Left ventricle myocardium superior (tissue), 1 donor: Measurements from ENCODE around the gene CTBP2. TPM values are rescaled to one million over a fixed set of nuclear protein-coding genes. Genes with fewer than 3 reads are reported as not detected.
"Not testable (repeated sequence)": the region's sequence is repeated elsewhere in the genome, so short reads cannot be mapped to it uniquely, and the experiment has no call there.

Source experiments
- ATAC-seq: fragments of 200-7000 bp; cut with Tn5 transposase; one replicate; pipeline ENCODE4 v1.9.1; 2020; ENCODE audit warnings: mild to moderate bottlenecking, moderate library complexity
- DNase-seq: peaks from one replicate; pipeline ENCODE4 v3.0.0-alpha.2; 2020
- intact Hi-C: fragments of 100-400 bp; cut with micrococcal nuclease; formaldehyde crosslinking; loops from one replicate; pipeline ENCODE4 v1.11.0; 2022
- total RNA-seq: library from RNA; stranded (reverse); fragmentation: NEBNext Ultra II Directional; extraction: Animal tissue kit (Norgen Biotek cat#: 25700); gene quantifications from one replicate; pipeline ENCODE4 v1.2.1, GENCODE V29; 2021
- donor health status: DM: no; HTN: yes; CAD: no; lungs with severe emphysema.

Gene CTBP2
- total RNA-seq, 1 donor from 2014 or later, result 29.3 TPM

GRCh38 chr10:124990671-124991625 is 169.4 kb downstream of the CTBP2 start:
- ATAC-seq, result no peak
- DNase-seq, result no peak
- intact Hi-C loops, result loop anchor here (10.0 kb wide), 1 partner anchor 74 kb away; no protein-coding TSS in a partner anchor

DNA sequence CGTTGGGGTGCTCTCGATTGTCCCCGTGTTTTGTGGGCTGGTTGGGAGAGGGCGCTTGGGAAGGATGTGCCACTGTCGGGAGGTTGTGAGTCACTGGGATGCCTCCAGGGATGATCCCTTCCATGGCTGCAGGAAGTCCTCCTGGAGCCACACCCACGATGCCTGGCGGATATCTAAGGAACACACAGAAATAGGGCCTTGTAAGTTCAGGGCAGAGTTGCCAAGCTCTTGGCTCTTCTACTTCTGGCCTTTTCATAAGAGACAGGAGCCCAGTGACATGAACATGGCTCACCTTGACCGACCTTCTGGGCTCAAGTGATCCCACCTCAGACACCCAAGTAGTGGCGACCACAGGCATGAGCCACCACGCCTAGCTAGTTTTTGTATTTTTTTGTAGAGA is 170.8 kb downstream of the CTBP2 start:
- intact Hi-C loops, result no loop called here
- ATAC-seq (peak; percentile 6), DNase-seq (no peak)

DNA sequence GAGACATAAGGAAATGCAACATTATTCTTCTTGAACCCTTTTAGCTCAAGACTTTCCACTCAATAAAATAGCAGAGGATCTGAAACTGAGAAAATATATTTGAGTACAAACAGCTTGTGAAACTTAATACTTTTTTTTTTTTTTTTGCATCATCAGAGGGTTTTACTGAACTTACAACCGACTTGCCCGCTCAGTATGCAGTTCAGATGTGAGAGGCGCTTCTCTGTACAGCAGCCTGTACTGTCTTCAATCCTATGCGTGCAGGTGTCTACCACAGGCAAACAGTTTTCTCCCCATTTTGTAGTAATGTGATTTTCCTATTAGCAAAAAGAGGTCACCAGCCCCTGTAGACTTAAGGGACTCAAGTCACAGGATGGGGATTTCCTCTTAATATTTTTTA is 171.6 kb downstream of the CTBP2 start:
- DNase-seq, intact Hi-C loops, ATAC-seq: not testable (repeated sequence)

DNA sequence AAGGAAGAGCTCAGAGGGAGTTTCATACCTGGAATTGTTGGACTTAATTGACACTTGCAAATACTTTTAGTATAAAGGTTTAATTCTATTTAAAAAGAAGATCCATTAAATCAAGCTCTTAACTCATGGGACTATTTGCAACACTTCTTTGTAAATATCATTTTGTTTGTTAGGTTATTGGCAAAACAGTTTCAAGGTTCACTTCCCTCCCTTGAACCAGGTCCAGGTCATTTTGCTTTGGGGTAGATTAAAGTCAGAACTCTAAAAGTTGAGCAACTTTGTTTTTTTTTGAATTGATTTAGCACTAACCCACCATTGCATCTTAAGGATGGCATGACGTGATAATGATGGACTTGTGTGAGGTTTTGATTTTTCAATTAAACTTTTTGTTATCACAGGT is 172.6 kb downstream of the CTBP2 start:
- intact Hi-C loops, result no loop called here
- DNase-seq (no peak), ATAC-seq (no peak)

- DNase-seq (no peak), ATAC-seq (no peak)
- intact Hi-C loops, result no loop called here
Measured at GRCh38 chr10:124985162-124985561, 175.2 kb downstream of the CTBP2 start.

- intact Hi-C loops, result no loop called here
- no peak for ATAC-seq
- no peak for DNase-seq
Measured at GRCh38 chr10:124984376-124984775, 176.0 kb downstream of the CTBP2 start.

DNA sequence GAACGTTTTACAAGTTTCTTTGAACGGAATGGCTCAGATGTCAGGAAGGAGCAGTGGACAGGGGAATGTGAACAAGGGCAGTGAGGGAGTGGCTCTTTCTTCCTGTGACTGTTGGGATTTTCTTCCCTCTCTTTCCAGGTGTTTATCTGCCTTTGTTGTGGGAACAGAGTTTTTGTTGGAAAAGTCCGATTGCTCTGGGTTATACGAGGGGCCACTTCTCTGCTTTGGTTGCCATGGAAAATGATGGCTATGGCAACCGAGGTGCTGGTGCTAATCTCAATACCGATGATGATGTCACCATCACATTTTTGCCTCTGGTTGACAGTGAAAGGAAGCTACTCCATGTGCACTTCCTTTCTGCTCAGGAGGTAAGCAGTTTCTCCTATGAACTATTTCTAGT is 177.0 kb downstream of the CTBP2 start:
- no peak for ATAC-seq
- intact Hi-C loops, result no loop called here
- no peak for DNase-seq

GRCh38 chr10:124978376-124978725 is 182.0 kb downstream of the CTBP2 start:
- DNase-seq (no peak), ATAC-seq (peak; percentile 27)
- intact Hi-C loops, result loop anchor here (10.0 kb wide), 1 partner anchor 54 kb away; no protein-coding TSS in a partner anchor

DNA sequence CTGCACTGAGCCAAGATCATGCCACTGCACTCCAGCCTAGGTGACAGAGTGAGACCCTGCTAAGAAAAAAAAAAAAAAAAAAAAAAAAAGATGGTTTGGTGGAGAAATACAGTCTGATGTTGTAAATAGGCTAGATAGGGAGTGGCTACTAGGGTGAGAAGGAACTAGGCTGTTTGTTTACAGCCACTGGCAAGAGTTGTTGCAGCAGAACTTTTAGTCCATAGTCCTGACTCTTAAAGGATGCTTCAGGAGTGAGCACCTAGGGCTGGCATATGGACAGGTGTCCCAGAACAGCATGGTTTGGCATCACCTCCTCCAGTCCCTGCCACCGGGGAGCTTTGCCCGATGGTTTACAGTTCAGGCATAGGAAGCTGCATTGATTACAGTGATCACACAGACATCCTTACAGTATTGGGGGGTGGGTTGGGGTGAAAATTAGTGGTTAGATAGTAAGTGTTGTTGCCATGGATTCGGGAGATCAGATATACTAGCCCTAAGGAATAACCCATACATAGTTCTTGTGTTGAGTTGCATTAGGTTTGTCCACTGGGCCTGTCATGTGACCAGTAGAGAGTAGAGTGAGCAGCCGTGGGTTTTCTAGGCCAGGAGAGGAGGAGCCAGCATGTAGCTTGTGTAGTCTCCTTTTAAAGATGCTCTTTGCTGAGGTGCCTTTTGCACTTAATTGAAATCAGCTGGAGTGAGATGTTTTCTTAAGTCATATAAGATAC is 182.6 kb downstream of the CTBP2 start:
- intact Hi-C loops, result loop anchor here (10.0 kb wide), 1 partner anchor 53 kb away; no protein-coding TSS in a partner anchor
- DNase-seq, result no peak
- peak; percentile 78 for ATAC-seq

GRCh38 chr10:124977161-124977560 is 183.2 kb downstream of the CTBP2 start:
- no peak for DNase-seq
- intact Hi-C loops, result loop anchor here (10.0 kb wide), 1 partner anchor 52 kb away; no protein-coding TSS in a partner anchor
- no peak for ATAC-seq

DNA sequence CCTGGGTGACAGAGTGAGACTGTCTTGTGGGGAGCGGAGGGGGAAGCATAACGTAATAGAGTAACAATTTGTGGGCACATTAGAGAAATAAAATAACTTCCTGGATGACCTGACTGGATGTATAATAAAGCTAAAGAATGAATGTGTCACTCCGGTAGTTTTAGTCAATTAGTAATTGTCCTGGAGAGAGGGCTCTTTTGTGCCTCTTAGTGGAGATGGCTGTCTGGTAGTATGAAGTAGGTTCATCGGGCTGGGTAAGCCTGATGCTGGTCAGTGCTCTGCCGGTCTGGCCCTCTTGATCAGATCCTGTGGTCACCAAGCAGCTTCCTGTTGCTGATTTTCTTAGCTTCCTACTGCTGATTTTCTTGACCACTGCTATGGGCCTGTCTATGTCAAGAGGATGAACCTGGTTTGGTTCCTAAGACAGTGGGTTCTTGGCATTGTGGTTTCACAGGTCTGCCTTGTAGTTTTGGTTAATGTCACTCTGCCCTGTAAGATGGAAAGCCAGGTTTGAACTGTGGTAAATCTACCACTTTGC is 184.3 kb downstream of the CTBP2 start:
- intact Hi-C loops, result loop anchor here (10.0 kb wide), 1 partner anchor 51 kb away; no protein-coding TSS in a partner anchor
- DNase-seq (no peak), ATAC-seq (no peak)

- ATAC-seq (no peak), DNase-seq (no peak)
- intact Hi-C loops, result loop anchor here (10.0 kb wide), 1 partner anchor 49 kb away; no protein-coding TSS in a partner anchor
Measured at GRCh38 chr10:124974131-124974530, 186.2 kb downstream of the CTBP2 start.

DNA sequence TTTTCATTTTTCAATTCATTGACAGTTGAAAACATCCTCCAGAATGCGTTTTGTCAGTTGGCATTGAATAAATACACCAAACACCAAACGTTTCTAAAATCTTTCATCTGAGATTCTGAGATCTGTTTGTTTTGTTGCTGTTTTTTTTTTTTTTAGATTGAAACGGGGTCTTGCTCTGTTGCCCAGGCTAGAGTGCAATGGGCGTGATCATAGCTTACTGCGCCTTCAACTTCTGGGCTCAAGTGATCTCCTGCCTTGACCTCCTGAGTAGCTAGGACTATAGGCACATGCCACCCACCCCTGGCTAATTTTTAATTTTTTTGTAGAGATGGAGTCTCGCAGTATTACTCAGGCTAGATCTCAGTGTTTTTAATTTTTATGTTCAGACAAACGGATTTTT is 187.7 kb downstream of the CTBP2 start:
- intact Hi-C loops, result loop anchor here (10.0 kb wide), 1 partner anchor 48 kb away; no protein-coding TSS in a partner anchor
- no peak for DNase-seq
- ATAC-seq, result no peak

GRCh38 chr10:124971276-124971675 is 189.1 kb downstream of the CTBP2 start:
- ATAC-seq, result peak; percentile 61
- intact Hi-C loops, result loop anchor here (10.0 kb wide), 1 partner anchor 46 kb away; no protein-coding TSS in a partner anchor
- no peak for DNase-seq

DNA sequence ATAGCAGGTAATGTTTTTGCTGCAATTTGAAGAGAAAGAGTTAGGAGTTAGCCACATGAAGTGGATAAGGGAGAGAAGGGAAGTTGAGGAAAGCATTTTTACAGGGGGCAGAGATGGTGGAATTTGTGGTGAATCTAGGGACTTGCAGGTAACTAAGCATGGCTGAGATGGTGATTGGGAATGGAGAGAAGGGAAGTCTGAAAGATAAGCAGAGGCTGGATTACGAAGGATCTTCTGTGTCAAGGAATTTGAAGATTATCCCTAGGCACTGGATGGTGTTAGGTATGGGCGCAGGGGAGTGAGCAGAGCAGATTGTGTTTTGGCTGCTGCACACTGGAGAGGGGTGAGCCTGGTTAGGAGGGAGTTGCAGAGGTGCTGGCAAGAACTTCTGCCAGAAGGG is 193.1 kb downstream of the CTBP2 start:
- DNase-seq (no peak), ATAC-seq (no peak)
- intact Hi-C loops, result no loop called here

- no peak for DNase-seq
- intact Hi-C loops, result no loop called here
- ATAC-seq, result no peak
Measured at GRCh38 chr10:124966008-124966407, 194.4 kb downstream of the CTBP2 start.

DNA sequence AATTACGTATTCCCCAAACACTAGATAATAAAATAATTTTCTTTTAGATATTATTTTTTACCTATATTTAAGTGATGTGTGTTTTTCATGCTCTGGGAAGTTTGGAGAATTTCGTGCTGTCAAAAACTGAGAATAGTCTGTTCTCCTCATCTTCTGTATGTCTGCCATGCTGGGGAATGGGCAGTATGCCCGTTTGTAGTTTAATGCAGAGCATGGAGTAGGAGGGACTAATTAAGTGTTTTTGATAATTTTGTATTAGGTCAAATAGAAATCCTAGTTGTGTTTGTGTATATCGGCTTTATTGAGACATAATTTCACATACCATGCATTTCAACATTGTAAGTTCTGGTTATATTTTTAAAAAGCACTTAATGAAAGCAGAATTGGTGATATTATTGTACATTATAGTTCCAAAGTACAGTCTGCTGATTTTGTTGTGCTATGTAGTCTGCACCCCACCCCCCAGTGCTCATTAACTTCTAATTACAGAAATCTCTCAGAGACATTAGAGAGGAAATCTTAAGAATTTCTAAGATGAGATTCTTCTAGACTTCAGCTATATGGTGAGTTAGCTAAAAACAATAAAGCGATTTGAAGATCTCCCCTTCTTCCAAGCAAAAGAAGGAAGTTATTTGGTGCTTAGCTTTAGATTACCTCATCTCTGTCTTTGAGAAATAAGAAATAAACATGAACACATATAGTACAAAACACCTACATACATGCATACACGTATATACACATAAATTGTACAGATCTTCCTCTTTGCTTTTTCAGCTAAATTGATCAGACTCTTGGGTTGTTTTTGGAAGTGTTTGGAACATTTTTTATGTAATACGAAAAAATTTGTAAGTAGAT is 196.3 kb downstream of the CTBP2 start:
- DNase-seq (no peak), ATAC-seq (no peak)
- intact Hi-C loops, result no loop called here

DNA sequence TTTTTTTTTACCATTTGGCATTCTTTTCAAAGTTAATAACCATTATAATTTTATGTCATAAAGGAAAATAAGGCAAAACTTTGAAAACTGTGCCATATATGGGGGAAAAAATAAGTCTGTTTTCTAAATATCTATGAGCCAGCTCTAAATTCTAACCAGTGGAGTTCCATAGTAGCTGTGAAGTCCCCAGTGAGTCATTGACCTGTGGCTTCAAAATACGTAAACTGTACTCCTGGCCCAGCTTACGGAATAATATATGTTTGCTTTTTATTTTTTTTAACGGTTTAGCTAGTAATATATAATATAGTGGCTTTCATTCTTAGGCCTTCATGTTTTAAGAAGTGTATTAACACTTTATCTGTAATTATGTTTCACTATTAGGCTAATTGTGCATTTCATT is 197.9 kb downstream of the CTBP2 start:
- no peak for DNase-seq
- intact Hi-C loops, result no loop called here
- no peak for ATAC-seq

DNA sequence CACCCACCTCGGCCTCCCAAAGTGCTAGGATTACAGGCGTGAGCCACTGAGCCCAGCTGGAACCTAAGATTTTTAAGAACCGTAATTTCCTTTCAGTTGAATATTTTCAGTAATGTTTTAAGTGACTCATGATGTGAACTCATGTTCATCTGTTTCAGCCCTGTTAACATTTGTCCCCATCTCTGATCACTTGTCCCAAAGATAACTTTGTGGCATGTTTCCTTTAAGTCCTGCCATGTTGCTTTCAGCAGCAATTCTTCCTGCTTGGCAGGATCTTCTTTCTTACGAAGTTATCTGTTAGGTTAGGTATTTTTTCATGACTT is 199.2 kb downstream of the CTBP2 start:
- ATAC-seq, result no peak
- intact Hi-C loops, result no loop called here

More for the DNA sequence above, 199.2 kb downstream of the CTBP2 start:
- DNase-seq, result no peak
